Inferior parietal cortex (tissue), 1 donor: ENCODE measurements around the gene SCUBE1.
A peak's percentile ranks its signal among the peaks of the same experiment; 100 is the strongest.

Experiments used
- DNase-seq: peaks from one replicate; pipeline ENCODE4 v3.0.0-alpha.2; 2016; ENCODE audit errors: extremely low spot score

The SCUBE1 gene

DNA sequence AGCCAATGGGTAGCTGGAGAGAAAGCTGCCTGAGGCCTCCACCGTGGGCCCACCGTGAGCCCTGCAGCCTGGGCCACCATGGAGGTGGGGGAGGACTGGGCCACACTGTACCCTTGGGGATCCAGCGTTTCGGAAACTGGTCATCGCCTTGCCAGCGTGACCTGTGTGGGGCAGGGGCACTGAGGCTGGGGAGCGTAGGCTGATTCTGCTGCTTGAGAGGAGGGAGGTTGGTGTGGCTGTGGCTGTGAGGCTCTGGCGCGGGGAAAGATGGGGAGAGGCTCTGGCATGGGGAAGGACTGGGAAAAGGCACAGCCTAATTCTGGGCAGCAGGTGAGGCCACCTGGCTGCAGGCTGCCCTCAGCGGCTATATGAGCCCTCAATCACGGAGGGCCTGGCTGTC lies 143.6 kb downstream of the SCUBE1 start:
- DNase-seq = no peak

GRCh38 chr22:43198936-43199335 lies 144.2 kb downstream of the SCUBE1 start:
- DNase-seq = no peak

- no peak for DNase-seq
These were observed 145.0 kb downstream of the SCUBE1 start for GRCh38 chr22:43198126-43198525.

GRCh38 chr22:43197271-43197941 lies 145.8 kb downstream of the SCUBE1 start:
- no peak for DNase-seq

- DNase-seq = no peak
These were observed 151.3 kb downstream of the SCUBE1 start for GRCh38 chr22:43191831-43192230.

- DNase-seq = no peak
These were observed 154.2 kb downstream of the SCUBE1 start for GRCh38 chr22:43188829-43189545.

DNA sequence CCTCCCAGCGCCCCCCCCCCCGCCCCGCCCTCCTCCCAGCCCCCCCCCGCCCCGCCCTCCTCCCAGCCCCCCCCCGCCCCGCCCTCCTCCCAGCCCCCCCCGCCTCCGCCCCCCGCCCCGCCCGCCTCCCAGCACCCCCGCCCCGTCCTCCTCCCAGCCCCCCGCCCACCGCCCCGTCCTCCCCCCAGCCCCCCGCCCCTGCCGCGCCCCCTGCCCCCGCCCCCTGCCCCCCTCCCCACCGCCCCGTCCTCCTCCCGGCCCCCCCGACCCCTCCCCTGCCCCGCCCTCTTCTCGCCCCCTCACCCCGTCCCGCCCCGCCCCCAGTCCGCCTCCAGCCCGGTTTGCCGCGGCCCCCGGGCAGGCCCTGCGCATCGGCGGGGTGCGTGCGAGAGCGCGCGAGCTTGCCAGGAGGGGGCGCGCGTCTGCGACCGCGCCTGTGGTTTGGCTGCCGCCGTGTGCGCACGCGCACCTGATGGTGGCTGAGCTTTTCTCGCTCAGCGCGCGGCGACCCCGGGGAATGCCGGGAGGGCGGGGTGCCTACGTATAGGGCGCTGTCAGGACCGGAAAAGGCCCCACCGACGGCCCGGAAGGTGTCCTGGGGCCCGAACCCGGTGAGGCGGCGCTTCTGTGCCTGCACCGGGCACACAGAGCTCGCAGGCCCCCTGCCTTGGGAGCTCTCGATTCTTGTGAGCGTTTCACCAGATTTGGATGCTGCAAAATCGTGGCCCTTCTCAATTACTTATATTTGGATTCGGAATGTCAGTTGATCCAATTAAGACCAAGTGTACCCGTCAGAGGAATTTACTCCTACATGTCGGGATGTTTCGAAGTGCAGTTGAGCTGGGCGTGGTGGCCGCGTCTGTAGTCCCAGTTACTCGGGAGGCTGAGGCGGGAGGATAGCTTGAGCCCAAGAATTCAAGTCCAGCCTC lies 155.7 kb downstream of the SCUBE1 start:
- DNase-seq = peak; percentile 93

DNA sequence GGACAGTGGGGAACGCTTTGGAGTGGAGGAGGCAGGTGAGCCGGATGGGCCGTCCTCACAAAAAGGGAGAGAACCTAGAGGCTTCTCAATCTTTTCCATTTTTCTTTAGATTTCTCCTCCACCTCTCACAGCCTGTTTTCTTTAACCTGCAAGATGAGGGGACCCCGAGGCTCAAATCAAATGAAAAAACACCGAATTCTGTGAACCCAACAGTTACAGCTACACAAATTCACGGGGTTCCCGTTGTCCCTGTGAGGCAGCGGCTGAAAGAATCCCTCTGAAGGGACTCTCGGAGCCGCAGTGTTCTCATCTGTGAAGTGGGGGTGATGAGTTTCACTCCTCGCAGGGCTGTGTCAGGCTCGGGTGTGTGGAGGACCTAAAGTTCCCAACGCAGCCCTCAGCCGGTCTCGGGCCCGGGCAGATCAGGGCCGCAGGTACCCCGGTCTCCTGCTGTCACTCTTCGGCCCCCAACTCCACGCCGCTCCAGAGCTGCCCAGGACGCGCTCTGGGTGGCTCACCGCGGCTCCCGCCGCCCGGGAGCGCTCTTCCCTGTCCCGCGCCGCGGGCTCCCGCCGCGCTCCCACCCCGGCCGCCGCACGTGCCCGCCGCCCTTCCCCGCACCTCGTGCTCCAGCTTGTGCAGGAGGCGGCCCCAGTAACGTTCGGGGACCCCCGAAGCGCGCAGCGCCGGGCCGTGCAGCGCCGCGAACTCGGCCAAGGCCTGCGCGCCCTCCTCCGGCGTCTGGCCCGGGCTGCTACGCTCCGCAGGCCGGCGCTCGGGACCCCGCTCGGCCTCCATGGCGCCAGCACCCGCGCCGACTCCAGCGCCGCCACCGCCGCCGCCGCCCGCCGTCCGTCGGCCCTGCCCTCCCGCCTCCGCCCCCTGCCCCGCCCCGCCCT lies 156.7 kb downstream of the SCUBE1 start, which contains the start of gene TTLL12:
TSS of gene TTLL12 (minus strand) at position 863 of the 899 bp plus-strand sequence. CDS start at position 798, 65 bp downstream.
- peak; percentile 25 for DNase-seq

DNA sequence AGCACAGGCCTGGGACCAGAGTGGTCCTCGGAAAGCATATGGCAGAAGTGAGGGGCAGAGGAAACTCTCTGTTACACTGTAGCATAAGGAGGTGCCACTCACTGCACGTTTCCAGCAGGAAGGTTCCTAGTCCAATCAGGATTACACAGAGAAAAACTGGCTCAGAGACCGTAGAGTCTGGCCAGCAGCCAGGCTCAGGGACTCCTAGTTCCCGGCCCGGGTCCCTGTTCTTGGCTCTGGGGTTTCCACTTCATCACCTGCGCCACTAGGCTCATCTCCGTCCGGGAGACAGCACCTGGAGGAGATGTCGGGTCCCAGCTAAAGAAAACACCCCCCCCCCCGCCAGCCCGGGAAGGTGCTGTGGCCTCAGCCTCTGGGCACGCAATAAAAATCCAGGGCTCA lies 157.3 kb downstream of the SCUBE1 start:
- no peak for DNase-seq

DNA sequence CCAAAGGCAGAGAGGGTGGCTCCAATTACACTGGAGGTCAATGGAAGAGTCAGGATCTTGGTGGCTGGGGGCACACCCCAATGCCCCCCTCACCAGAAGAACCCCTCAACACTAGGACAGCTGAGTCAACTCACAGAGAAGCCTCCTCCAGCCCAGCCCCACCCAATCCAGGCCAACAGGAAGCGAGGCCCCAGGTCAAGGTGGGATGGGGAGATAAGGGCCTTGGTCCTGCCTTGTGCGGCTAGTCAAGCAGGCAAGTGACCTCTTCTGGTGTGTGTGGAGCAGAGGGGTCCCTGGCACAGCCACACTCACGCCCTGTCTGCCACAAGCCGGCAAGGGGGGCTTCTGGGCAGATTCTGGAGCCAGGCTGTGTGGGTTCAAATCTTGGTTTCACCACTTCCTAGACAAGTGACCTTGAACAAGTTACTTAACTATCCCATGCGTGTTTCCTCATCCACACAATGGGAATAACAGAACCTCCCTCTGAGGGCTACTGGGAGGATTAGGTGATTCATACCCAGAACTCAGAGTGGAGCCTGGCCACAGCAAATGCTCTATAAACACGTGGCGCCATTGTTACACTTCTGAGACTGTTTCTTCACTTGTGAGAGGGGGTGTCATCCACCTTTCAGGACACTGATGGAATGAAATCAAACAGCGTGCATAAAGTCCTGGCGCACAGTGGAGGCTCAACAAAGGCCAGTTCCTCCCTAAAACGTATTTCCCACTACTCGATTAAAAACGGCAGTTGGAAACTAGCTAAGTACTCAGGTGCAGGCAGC lies 159.5 kb downstream of the SCUBE1 start:
- no peak for DNase-seq

GRCh38 chr22:43182726-43183125 lies 160.4 kb downstream of the SCUBE1 start:
- DNase-seq = no peak

DNA sequence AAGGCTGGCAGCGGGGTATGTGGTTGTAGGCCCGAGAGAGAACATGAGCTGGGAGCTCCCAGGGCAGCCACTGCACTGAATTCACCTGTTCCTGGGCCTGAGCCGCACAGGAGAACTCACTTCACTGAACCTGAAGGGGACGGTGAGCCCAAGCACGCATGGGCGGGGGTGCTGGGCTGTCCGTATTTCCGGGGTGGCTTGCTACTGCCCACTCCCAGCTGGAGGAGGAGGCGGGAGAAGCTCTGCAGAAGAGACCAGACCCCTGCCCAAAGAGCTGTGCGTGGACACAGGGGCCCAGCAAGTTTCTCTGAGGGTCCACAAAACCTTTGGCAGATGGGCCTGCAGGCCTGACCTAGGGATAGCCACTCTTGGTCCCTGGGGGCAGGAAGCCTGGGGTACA lies 161.1 kb downstream of the SCUBE1 start:
- no peak for DNase-seq

- DNase-seq = no peak
These were observed 161.7 kb downstream of the SCUBE1 start for GRCh38 chr22:43181321-43182076.

- DNase-seq = no peak
These were observed 162.5 kb downstream of the SCUBE1 start for GRCh38 chr22:43180670-43181069.

GRCh38 chr22:43179911-43180195 lies 163.3 kb downstream of the SCUBE1 start:
- DNase-seq = no peak

- DNase-seq = no peak
These were observed 163.8 kb downstream of the SCUBE1 start for GRCh38 chr22:43179146-43179910.

GRCh38 chr22:43177479-43177878 lies 165.7 kb downstream of the SCUBE1 start:
- no peak for DNase-seq

GRCh38 chr22:43176090-43176489 lies 167.1 kb downstream of the SCUBE1 start:
- no peak for DNase-seq

GRCh38 chr22:43174941-43175531 lies 168.1 kb downstream of the SCUBE1 start:
- no peak for DNase-seq
